HG03095 (cell line): ENCODE results near the gene ARID3A.
"Not testable (repeated sequence)": the region's sequence is repeated elsewhere in the genome, so short reads cannot be mapped to it uniquely, and the experiment has no call there.

Experiments
- ATAC-seq: cut with Tn5 transposase; IDR thresholded peaks from one replicate; pipeline ENCODE4 v1.9.1; 2021; ENCODE audit warnings: moderate library complexity; ENCODE audit not compliant: unreplicated experiment

Gene ARID3A

GRCh38 chr19:891421-892200 is 34.2 kb upstream of the ARID3A start:
- ATAC-seq = not testable (repeated sequence)

GRCh38 chr19:892243-892893 is 33.5 kb upstream of the ARID3A start:
- peak; percentile 12 for ATAC-seq

GRCh38 chr19:892894-893689 is 32.7 kb upstream of the ARID3A start, which contains the start of the genes MED16 and RNU6-9:
MED16 (minus strand) TSS chr19:893187; CDS start chr19:891131, 2,056 bp downstream.
RNU6-9 (plus strand) TSS chr19:893484.
- ATAC-seq = peak; percentile 73

GRCh38 chr19:896434-896833 is 29.4 kb upstream of the ARID3A start:
- no peak for ATAC-seq

DNA sequence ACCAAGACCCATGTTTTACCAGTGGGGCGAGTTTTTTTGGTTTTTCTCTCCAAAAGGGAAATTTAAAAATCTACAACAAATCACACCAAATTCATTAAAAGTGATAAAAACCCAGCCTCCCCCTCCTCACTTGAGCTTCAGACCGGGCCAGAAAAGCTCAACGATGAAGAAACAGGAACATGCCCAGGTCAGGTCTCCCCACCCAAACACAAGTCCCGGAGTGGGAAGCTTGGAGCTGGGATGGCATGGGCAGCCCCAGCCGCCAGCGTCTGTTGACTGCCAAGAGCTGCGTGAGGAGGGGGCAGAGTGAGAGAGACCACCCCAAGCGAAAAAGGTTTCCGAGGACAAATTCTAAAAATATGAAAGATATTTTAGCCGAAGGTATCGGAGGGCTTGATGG is 28.8 kb upstream of the ARID3A start:
- ATAC-seq = no peak

- ATAC-seq = no peak
Observed at GRCh38 chr19:897442-898039, 28.3 kb upstream of the ARID3A start.

- no peak for ATAC-seq
Observed at GRCh38 chr19:898663-899062, 27.2 kb upstream of the ARID3A start.

- no peak for ATAC-seq
Observed at GRCh38 chr19:899336-900042, 26.3 kb upstream of the ARID3A start.

DNA sequence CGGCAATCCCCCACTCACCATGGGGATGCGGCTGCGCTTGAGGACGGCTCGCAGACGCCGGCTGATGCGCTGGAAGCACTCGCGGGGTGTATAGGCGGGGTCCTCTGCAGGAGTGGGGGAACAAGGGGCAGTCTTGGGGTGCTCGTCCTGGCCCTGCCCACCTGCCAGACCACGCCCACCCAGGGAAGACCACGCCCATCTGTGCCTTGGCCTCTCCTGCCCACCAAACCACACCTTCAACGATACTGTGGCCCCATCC is 25.9 kb upstream of the ARID3A start:
- ATAC-seq = no peak

DNA sequence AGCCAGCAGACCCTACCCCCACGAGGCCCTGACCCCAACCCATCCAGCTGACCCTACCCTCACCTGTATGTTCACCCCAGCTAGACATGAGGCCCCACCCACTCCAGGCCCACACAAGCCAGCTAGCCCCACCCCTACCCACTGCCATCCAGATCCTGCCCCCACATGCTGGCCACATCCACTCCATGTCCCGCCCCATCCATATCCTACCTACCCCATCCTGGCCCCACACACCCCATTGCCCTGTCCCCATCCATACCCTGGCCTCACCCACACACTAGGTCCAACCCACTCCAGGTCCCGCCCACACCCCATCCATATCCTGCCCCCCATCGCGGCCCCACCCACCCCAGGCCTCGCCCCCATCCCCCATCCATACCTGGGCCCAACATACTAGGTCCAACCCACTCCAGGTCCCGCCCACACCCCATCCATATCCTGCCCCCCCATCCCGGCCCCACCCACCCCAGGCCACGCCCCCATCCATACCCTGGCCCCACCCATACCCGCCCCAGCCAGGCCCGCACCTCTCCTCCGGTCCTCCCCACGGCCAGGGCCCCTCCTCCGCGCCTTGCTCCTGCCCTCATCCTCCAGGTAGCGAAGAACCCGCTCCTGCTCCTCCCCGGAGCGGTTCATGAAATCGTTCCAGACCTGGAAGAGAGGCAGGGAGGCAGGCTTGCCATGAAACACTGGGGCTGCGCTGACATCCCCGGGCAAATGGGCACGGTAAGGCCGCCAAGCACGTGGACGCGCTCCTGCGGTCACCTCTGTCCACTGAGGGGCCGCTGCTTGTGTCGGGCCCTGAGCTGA is 25.3 kb upstream of the ARID3A start:
- no peak for ATAC-seq

- no peak for ATAC-seq
Observed at GRCh38 chr19:901216-902092, 24.4 kb upstream of the ARID3A start.

- ATAC-seq = no peak
Observed at GRCh38 chr19:902093-902370, 23.8 kb upstream of the ARID3A start.

DNA sequence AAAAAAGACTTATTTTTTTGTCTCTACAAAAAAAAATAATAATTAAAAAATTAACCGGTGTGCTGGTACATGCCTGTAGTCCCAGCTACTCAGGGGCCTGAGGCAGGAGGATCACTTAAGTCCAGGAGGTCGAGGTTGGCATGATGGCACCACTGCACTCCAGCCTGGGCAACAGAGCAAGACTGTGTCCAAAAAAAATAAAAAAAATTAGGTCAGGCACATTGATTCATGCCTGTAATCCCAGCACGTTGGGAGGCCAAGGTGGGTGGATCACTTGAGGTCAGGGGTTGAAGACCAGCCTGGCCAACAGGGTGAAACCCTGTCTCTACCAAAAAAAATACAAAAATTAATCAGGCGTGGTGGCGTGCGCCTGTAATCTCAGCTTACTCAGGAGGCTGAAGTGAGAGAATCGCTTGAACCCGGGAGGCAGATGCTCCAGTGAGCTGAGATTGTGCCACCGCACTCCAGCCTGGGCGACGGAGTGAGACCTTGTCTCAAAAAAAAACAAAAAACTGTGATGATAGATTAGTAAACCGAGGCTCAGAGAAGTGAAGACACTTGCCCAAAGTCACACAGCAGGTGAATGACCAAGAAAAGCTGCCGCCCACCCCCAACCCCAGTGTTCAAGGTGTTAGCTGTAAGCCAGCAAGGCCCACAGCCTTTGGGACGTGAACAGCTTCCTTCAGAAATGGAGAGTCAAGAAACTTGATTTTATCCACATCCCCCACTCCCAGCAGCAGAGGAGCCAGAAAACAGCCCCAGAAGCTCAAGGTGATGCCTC is 23.2 kb upstream of the ARID3A start:
- no peak for ATAC-seq

- no peak for ATAC-seq
Observed at GRCh38 chr19:903266-903797, 22.5 kb upstream of the ARID3A start.

DNA sequence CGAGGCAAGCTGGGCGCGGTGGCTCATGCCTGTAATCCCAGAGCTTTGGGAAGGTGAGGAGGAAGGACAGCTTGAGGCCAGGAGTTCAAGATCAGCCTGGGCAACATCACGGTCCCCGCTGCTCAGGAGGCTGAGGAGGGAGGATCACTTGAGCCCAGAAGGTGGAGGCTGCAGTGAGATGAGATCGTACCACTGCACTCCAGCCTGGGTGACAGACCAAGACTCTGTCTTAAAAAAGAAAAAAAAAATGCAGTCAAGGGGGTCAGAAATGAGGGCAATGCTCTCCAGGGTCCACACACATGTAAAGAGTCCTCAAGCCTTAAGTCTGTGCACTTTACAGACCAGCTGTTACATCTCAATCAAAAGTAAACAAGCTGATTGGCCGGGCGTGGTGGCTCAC is 21.3 kb upstream of the ARID3A start:
- ATAC-seq = no peak

GRCh38 chr19:906480-906879 is 19.4 kb upstream of the ARID3A start:
- no peak for ATAC-seq

- no peak for ATAC-seq
Observed at GRCh38 chr19:907183-907853, 18.5 kb upstream of the ARID3A start.
